C4-2B (cell line): ENCODE results near the gene SON.

Source experiments
- H3K27ac ChIP-seq: fragments of 450-650 bp; 2 replicates; pipeline ENCODE4 v1.5.1; 2017
- CTCF ChIP-seq: fragments of 450-650 bp; conservative IDR thresholded peaks from 2 replicates; pipeline ENCODE4 v1.5.1; 2017; ENCODE audit warnings: mild to moderate bottlenecking
- ZFX ChIP-seq: fragments of 450-650 bp; IDR thresholded peaks from 2 replicates; pipeline ENCODE4 v1.6.1; 2017

The SON gene

GRCh38 chr21:33552093-33552998 is 9.5 kb downstream of the SON start:
- no peak for TF ChIP-seq CTCF
- TF ChIP-seq ZFX: no peak
- H3K27ac ChIP-seq: no peak overlapping the region

DNA sequence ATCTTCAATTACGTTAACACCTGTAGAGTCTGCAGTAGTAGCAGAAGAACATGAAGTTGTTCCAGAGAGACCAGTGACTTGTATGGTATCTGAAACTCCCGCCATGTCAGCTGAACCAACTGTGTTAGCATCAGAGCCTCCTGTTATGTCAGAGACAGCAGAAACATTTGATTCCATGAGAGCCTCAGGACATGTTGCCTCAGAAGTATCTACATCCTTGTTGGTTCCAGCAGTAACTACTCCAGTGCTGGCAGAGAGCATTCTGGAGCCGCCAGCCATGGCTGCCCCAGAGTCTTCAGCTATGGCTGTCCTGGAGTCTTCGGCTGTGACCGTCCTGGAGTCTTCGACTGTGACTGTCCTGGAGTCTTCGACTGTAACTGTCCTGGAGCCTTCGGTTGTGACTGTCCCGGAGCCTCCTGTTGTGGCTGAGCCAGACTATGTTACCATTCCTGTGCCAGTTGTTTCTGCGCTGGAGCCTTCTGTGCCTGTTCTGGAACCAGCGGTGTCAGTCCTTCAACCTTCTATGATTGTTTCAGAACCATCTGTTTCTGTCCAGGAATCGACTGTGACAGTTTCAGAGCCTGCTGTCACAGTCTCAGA is 10.3 kb downstream of the SON start:
- H3K27ac ChIP-seq: no peak overlapping the region
- TF ChIP-seq ZFX (no peak), CTCF (no peak)

GRCh38 chr21:33554236-33554981 is 11.6 kb downstream of the SON start:
- TF ChIP-seq CTCF: no peak
- no peak for TF ChIP-seq ZFX
- H3K27ac ChIP-seq: no peak overlapping the region

GRCh38 chr21:33554982-33555344 is 12.1 kb downstream of the SON start:
- TF ChIP-seq ZFX: no peak
- no peak for TF ChIP-seq CTCF
- no peak overlapping the region for H3K27ac ChIP-seq

GRCh38 chr21:33557447-33557846 is 14.6 kb downstream of the SON start:
- H3K27ac ChIP-seq: no peak overlapping the region
- TF ChIP-seq ZFX: no peak
- no peak for TF ChIP-seq CTCF

DNA sequence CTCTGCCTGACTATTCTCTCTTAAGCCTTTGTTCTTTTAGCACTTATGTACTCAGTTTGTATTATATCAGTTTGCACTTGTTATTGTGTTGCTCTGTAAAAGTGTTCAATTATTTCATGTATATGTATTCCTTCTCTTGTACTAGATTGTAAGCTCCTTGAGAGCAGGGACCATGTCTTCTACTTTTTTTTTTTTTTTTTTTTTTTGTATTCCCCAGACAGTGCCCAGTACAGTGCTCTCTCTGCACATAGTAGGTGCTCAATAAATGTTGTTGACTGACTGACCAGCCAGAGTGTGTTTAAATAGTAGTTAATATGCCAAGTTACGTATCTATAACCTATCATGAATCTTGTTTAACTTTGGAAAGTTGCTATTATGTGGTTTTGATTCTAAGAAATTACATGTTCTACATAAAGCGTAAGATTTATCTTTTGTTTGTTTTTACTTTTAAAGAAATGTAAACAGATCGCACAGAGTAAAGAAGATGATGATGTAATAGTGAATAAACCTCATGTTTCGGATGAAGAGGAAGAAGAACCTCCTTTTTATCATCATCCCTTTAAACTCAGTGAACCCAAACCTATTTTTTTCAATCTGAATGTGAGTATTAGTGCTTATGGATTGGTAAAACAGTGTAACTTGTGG is 16.1 kb downstream of the SON start:
- no peak for TF ChIP-seq CTCF
- no peak for TF ChIP-seq ZFX

More for the DNA sequence above, 16.1 kb downstream of the SON start:
- no peak overlapping the region for H3K27ac ChIP-seq
